Transverse colon (tissue), 4 donors: ENCODE data around the gene ADAM10. TPM values are rescaled to one million over a fixed set of nuclear protein-coding genes. Genes with fewer than 3 reads are reported as not detected.
A peak's percentile ranks its signal among the peaks of the same experiment; 100 is the strongest.

Source experiments
- DNase-seq: peaks from one replicate; pipeline ENCODE4 v3.0.0-alpha.2; 2019
- H3K27ac ChIP-seq, 4 donors: fragments of 200-600 bp; sonication (generic); 2 replicates each; pipeline ENCODE4 v1.5.1; 2016 to 2018; ENCODE audit warnings: inconsistent platforms in 4 of 4
- H3K27me3 ChIP-seq: fragments of 200-600 bp; sonication (generic); 2 replicates; pipeline ENCODE4 v1.5.1; 2017; ENCODE audit warnings: inconsistent platforms
- H3K36me3 ChIP-seq, 4 donors: fragments of 200-600 bp; sonication (generic); 2 replicates each; pipeline ENCODE4 v1.5.1; 2017 to 2019; ENCODE audit warnings: inconsistent platforms in 4 of 4
- H3K4me1 ChIP-seq, 4 donors: fragments of 200-600 bp; sonication (generic); 2 replicates each; pipeline ENCODE4 v1.5.1; 2017 to 2020; ENCODE audit warnings: inconsistent platforms in 4 of 4
- H3K4me3 ChIP-seq, 4 donors: fragments of 200-600 bp; sonication (generic); 1 replicate in 1 of 4; 2 replicates in 3 of 4; pipeline versions ENCODE4 v1.5.1 to v1.6.1; 2017 to 2019; ENCODE audit warnings: inconsistent platforms in 4 of 4
- H3K9me3 ChIP-seq, 2 donors: fragments of 200-600 bp; sonication (generic); 2 replicates each; pipeline ENCODE4 v1.5.1; 2017 to 2019; ENCODE audit warnings: inconsistent platforms in 2 of 2
- CTCF ChIP-seq, 5 experiments: fragments of 200-600 bp in 3 of 5; fragments of 450-650 bp in 2 of 5; sonication (generic) in 3 of 5; IDR thresholded peaks; 1 replicate in 2 of 5; 2 replicates in 3 of 5; pipeline ENCODE4 v1.5.1; 2016 to 2017; ENCODE audit warnings: antibody characterized with exemption in 5 of 5, inconsistent platforms in 3 of 5, mild to moderate bottlenecking in 2 of 5, moderate library complexity in 1 of 5
- EP300 ChIP-seq: sonication (generic); formaldehyde crosslinking; IDR thresholded peaks from one replicate; pipeline ENCODE4 v1.6.1; 2017; ENCODE audit warnings: antibody characterized with exemption, low read depth
- POLR2A ChIP-seq: fragments of 450-650 bp; IDR thresholded peaks from one replicate; pipeline ENCODE4 v1.6.1; 2016; ENCODE audit warnings: antibody characterized with exemption, mild to moderate bottlenecking, moderate library complexity
- POLR2AphosphoS5 ChIP-seq, 3 donors: sonication (generic); formaldehyde crosslinking; IDR thresholded peaks; one replicate each; pipeline ENCODE4 v1.6.1; 2016; ENCODE audit warnings: antibody characterized with exemption in 3 of 3
- WGBS, 2 donors: methylation state at CpG; one replicate each; pipeline ENCODE4 v1.1.5; 2018; ENCODE audit warnings: low coverage in 1 of 2; 5-methylcytosine and 5-hydroxymethylcytosine counted together
- in situ Hi-C, 4 donors: fragments of 200-750 bp; cut with MboI; loops; one replicate each; pipeline versions ENCODE4 v1.15.0 to v1.15.1; 2017; ENCODE audit warnings: low sequenced_read_pairs in 3 of 4, low pct_ligation_motif_present in 1 of 4, low pct_unique_long_range_greater_than_20kb in 1 of 4
- intact Hi-C: fragments of 100-400 bp; cut with DNase I; formaldehyde crosslinking; loops from one replicate; pipeline ENCODE4 v1.15.1; 2023; ENCODE audit warnings: low total_unique reads
- total RNA-seq, 4 donors: library from RNA; depleted of rRNA; stranded (reverse); fragments of >200 nt; gene quantifications; one replicate each; pipeline ENCODE4 v1.1.0, GENCODE V29; 2016

ADAM10 gene
- total RNA-seq, 4 donors from 2014 or later: 45.3 to 941 (median 69.1) TPM

GRCh38 chr15:58573270-58573669 lies 176.2 kb downstream of the ADAM10 start:
- no peaks in the 10 kb centered on the region for H3K36me3 ChIP-seq
- TF ChIP-seq EP300: no peak
- TF ChIP-seq CTCF (IDR thresholded peaks at IDR 0.05): no peak
- TF ChIP-seq POLR2A: no peak
- no peaks in the 10 kb centered on the region for H3K27me3 ChIP-seq
- in situ Hi-C loops: no loop called here
- intact Hi-C loops: no loop called here
- H3K9me3 ChIP-seq: no peaks in the 10 kb centered on the region
- DNase-seq: no peak
- 85 to 100% methylated on average over 2 to 4 of the region's 4 CpGs for WGBS, 2 donors
- peaks cover 0 to 25% (median 9%) of the 10 kb centered on the region in 4 donors for H3K4me1 ChIP-seq
- H3K4me3 ChIP-seq: no peak overlapping the region
- peak overlapping the region in 2 of 4 donors; percentile 40 to 68 for H3K27ac ChIP-seq

GRCh38 chr15:58572521-58572920 lies 177.0 kb downstream of the ADAM10 start:
- intact Hi-C loops: no loop called here
- 88 to 94% methylated on average over 4 of the region's 4 CpGs for WGBS, 2 donors
- in situ Hi-C loops: no loop called here
- H3K36me3 ChIP-seq: no peaks in the 10 kb centered on the region
- no peaks in the 10 kb centered on the region for H3K27me3 ChIP-seq
- H3K4me1 ChIP-seq: peaks cover 0 to 33% (median 9%) of the 10 kb centered on the region in 4 donors
- H3K9me3 ChIP-seq: no peaks in the 10 kb centered on the region
- no peak overlapping the region for H3K4me3 ChIP-seq
- DNase-seq: no peak
- TF ChIP-seq POLR2A: no peak
- no peak overlapping the region for H3K27ac ChIP-seq

GRCh38 chr15:58571491-58571890 lies 178.0 kb downstream of the ADAM10 start:
- in situ Hi-C loops: no loop called here
- intact Hi-C loops: no loop called here

GRCh38 chr15:58569455-58569854 lies 180.1 kb downstream of the ADAM10 start:
- 100% methylated on average over 1 of the region's 1 CpG; no CpG with 5 or more reads in 1 of the 2 donors for whole genome bisulfite sequencing, 2 donors
- Histone ChIP-seq H3K27me3 (no peaks in the 10 kb centered on the region), H3K36me3 (no peaks in the 10 kb centered on the region), H3K4me3 (no peak overlapping the region), H3K4me1 (peaks cover 0 to 24% (median 6%) of the 10 kb centered on the region in 4 donors), H3K9me3 (no peaks in the 10 kb centered on the region), H3K27ac (no peak overlapping the region)
- in situ Hi-C loops (no loop called here), intact Hi-C loops (no loop called here)
- no peak for DNase-seq
- TF ChIP-seq EP300 (no peak), CTCF (IDR thresholded peaks at IDR 0.05) (no peak), POLR2A (no peak), POLR2AphosphoS5 (IDR thresholded peaks at IDR 0.05) (no peak)

More at GRCh38 chr15:58571491-58571890, 178.0 kb downstream of the ADAM10 start:
- TF ChIP-seq POLR2AphosphoS5 (IDR thresholded peaks at IDR 0.05): no peak
- no peak for TF ChIP-seq EP300
- no peak for TF ChIP-seq CTCF (IDR thresholded peaks at IDR 0.05)
- TF ChIP-seq POLR2A: no peak
- DNase-seq: no peak
- H3K4me1 ChIP-seq: peaks cover 0 to 33% (median 9%) of the 10 kb centered on the region in 4 donors
- no peak overlapping the region for H3K27ac ChIP-seq
- no peaks in the 10 kb centered on the region for H3K27me3 ChIP-seq
- no peaks in the 10 kb centered on the region for H3K9me3 ChIP-seq
- no peaks in the 10 kb centered on the region for H3K36me3 ChIP-seq
- WGBS, 2 donors: 84 to 90% methylated on average over 5 to 6 of the region's 6 CpGs
- H3K4me3 ChIP-seq: no peak overlapping the region

GRCh38 chr15:58568157-58568571 lies 181.3 kb downstream of the ADAM10 start:
- Histone ChIP-seq H3K36me3 (no peaks in the 10 kb centered on the region), H3K27me3 (no peaks in the 10 kb centered on the region), H3K27ac (peak overlapping the region in 2 of 4 donors; percentile 42 to 53), H3K4me1 (peaks cover 0 to 11% (median 0%) of the 10 kb centered on the region in 4 donors), H3K9me3 (no peaks in the 10 kb centered on the region), H3K4me3 (no peak overlapping the region)
- in situ Hi-C loops: no loop called here
- intact Hi-C loops: no loop called here
- peak; percentile 59 for DNase-seq
- TF ChIP-seq POLR2AphosphoS5 (IDR thresholded peaks at IDR 0.05) (no peak), EP300 (no peak), CTCF (IDR thresholded peaks at IDR 0.05) (no peak), POLR2A (no peak)
- WGBS, 2 donors: 17 to 20% methylated on average over 2 of the region's 2 CpGs
